AG10803 (cell line): ENCODE measurements around the gene GCN1.

Experiments
- DNase-seq: peaks from one replicate; pipeline ENCODE4 v3.0.0; 2010; ENCODE audit warnings: low read depth
- H3K4me3 ChIP-seq: 2 replicates; pipeline ENCODE4 v1.5.1; 2011; ENCODE audit warnings: mild to moderate bottlenecking, low read length, control low read depth
- TF ChIP-seq, protein P1 (sequence below): conservative IDR thresholded peaks from 2 replicates; pipeline ENCODE4 v1.5.1; 2011; ENCODE audit warnings: mild to moderate bottlenecking, low read length, control low read depth, inconsistent platforms

The GCN1 gene

GRCh38 chr12:120132054-120132836 is 62.3 kb downstream of the GCN1 start:
- no peak overlapping the region for H3K4me3 ChIP-seq
- DNase-seq = no peak
- TF ChIP-seq, protein P1, sequence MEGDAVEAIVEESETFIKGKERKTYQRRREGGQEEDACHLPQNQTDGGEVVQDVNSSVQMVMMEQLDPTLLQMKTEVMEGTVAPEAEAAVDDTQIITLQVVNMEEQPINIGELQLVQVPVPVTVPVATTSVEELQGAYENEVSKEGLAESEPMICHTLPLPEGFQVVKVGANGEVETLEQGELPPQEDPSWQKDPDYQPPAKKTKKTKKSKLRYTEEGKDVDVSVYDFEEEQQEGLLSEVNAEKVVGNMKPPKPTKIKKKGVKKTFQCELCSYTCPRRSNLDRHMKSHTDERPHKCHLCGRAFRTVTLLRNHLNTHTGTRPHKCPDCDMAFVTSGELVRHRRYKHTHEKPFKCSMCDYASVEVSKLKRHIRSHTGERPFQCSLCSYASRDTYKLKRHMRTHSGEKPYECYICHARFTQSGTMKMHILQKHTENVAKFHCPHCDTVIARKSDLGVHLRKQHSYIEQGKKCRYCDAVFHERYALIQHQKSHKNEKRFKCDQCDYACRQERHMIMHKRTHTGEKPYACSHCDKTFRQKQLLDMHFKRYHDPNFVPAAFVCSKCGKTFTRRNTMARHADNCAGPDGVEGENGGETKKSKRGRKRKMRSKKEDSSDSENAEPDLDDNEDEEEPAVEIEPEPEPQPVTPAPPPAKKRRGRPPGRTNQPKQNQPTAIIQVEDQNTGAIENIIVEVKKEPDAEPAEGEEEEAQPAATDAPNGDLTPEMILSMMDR = no peak

GRCh38 chr12:120131116-120131515 is 63.4 kb downstream of the GCN1 start:
- TF ChIP-seq, protein P1 = no peak
- DNase-seq = no peak
- no peak overlapping the region for H3K4me3 ChIP-seq

DNA sequence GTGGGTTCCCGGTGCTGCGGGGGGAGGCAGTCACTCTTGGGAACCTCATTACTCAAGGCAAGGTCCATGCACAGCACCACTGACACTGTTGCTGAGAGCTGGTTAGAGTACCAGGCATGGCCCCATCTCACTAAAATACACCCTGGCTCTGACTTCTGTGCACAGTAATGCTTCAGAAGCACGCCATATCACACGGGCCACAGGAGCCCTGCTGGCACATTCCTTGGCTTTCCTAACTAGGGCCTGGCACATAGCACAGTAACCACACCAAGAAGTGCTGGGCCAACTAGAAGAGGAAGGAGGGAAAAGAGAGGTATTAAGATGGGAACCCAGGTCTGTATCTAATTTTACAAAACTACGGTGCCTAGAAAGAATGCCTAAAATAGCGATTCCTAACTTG is 64.5 kb downstream of the GCN1 start:
- DNase-seq = no peak
- no peak overlapping the region for H3K4me3 ChIP-seq
- TF ChIP-seq, protein P1 = no peak

GRCh38 chr12:120126635-120127005 is 67.9 kb downstream of the GCN1 start:
- TF ChIP-seq, protein P1 = no peak
- DNase-seq = peak; percentile 65
- no peak overlapping the region for H3K4me3 ChIP-seq

- no peak overlapping the region for H3K4me3 ChIP-seq
- TF ChIP-seq, protein P1 = no peak
- peak; percentile 34 for DNase-seq
Observed at GRCh38 chr12:120125792-120126634, 68.5 kb downstream of the GCN1 start.

DNA sequence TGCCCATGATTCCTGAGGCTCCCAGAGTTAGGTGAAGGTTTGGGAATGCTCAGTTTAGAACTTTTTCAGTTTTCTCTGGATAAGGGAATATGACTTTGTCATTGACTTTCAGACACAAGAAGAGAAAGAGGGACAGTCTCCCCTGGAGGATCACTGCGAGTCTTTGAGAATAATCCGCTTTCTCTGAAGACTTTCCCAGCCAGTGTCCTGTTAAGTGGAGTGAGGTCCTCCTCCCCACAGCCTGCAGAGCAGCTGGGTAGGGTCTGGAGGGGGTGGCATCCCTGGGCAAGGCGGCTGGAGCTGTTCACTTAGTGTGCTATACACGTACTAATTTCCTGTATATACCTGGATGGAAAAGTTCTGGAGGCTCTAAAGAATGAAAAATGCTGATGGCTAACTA is 69.5 kb downstream of the GCN1 start:
- no peak overlapping the region for H3K4me3 ChIP-seq
- TF ChIP-seq, protein P1 = no peak
- DNase-seq = no peak
